B cell (primary cell): Measurements from ENCODE around the gene ADAM12. TPM values are rescaled to one million over a fixed set of nuclear protein-coding genes. Genes with fewer than 3 reads are reported as not detected.

Experiments
- ATAC-seq: fragments of 200-7000 bp; cut with Tn5 transposase; one replicate; pipeline ENCODE4 v1.10.0; 2021; ENCODE audit warnings: low read depth, mild to moderate bottlenecking, moderate number of reproducible peaks, moderate library complexity
- CTCF ChIA-PET: fragments of 350-600 bp; sonication (Branson Sonifier 250); formaldehyde crosslinking; loops from one replicate; lab custom pipeline; 2021; ENCODE audit warnings: antibody characterized with exemption, inconsistent platforms; lab: Charles Lee
- POLR2A ChIA-PET: fragments of 350-600 bp; sonication (Branson Sonifier 250); formaldehyde crosslinking; loops from one replicate; lab custom pipeline; 2021; ENCODE audit warnings: antibody characterized with exemption; lab: Charles Lee
- DNase-seq: peaks from one replicate; pipeline ENCODE4 v3.0.0; 2013
- H2AFZ ChIP-seq: 2 replicates; pipeline ENCODE4 v1.6.1; 2012; ENCODE audit warnings: mild to moderate bottlenecking, low read depth, low read length; ENCODE audit not compliant: insufficient read depth, poor library complexity, severe bottlenecking
- H3K27ac ChIP-seq, 2 donors: 1 replicate in 1 of 2; 2 replicates in 1 of 2; pipeline ENCODE4 v1.5.1; 2012 to 2013; ENCODE audit warnings: low read length in 2 of 2, mild to moderate bottlenecking in 2 of 2, moderate library complexity in 1 of 2
- H3K27me3 ChIP-seq, 4 experiments: fragments of 200-600 bp in 1 of 4; sonication (generic) in 1 of 4; replicated peaks in 1 of 4; 1 replicate in 2 of 4; 2 replicates in 2 of 4; pipeline versions ENCODE4 v1.6.1 to v1.7.0; 2013 to 2016; ENCODE audit warnings: low read length in 3 of 4, mild to moderate bottlenecking in 2 of 4, mixed read lengths in 1 of 4, moderate library complexity in 1 of 4; ENCODE audit not compliant: insufficient read depth in 4 of 4, control insufficient read depth in 3 of 4; ENCODE audit errors: control extremely low read depth in 1 of 4
- H3K36me3 ChIP-seq, 2 experiments: replicated peaks in 1 of 2; 1 replicate in 1 of 2; 2 replicates in 1 of 2; pipeline versions ENCODE4 v1.6.1 to v1.7.1; 2013; ENCODE audit warnings: low read length in 1 of 2; ENCODE audit not compliant: insufficient read depth in 2 of 2, control insufficient read depth in 1 of 2; ENCODE audit errors: control extremely low read depth in 1 of 2, extremely low read depth in 1 of 2
- H3K4me1 ChIP-seq, 2 donors: fragments of 200-600 bp in 1 of 2; sonication (generic) in 1 of 2; 1 replicate in 1 of 2; 2 replicates in 1 of 2; pipeline versions ENCODE4 v1.5.1 to v1.6.1; 2013 to 2017; ENCODE audit warnings: low read length in 2 of 2; ENCODE audit not compliant: control insufficient read depth in 2 of 2, insufficient read depth in 2 of 2
- H3K4me2 ChIP-seq: replicated peaks from 2 replicates; pipeline ENCODE3; 2012; ENCODE audit warnings: mild to moderate bottlenecking, low read depth, low read length; ENCODE audit not compliant: poor library complexity, severe bottlenecking
- H3K4me3 ChIP-seq, 5 experiments: fragments of 200-600 bp in 1 of 5; sonication (generic) in 1 of 5; 1 replicate in 3 of 5; 2 replicates in 2 of 5; pipeline versions ENCODE4 v1.5.1 to v1.7.0; 2011 to 2016; ENCODE audit warnings: low read length in 4 of 5, mild to moderate bottlenecking in 4 of 5, low read depth in 2 of 5, control low read depth in 1 of 5, moderate library complexity in 1 of 5; ENCODE audit not compliant: insufficient read depth in 1 of 5; ENCODE audit errors: control extremely low read depth in 1 of 5, extremely low read depth in 1 of 5
- H3K79me2 ChIP-seq: fragments of 200-600 bp; sonication (generic); one replicate; pipeline ENCODE4 v1.6.0; 2016; ENCODE audit warnings: low read length; ENCODE audit not compliant: control insufficient read depth, insufficient read depth
- H3K9ac ChIP-seq: fragments of 200-600 bp; sonication (generic); 2 replicates; pipeline ENCODE4 v1.6.1; 2017; ENCODE audit warnings: mild to moderate bottlenecking, low read length, moderate library complexity
- H3K9me3 ChIP-seq, 3 donors: one replicate each; pipeline versions ENCODE4 v1.6.1 to v1.7.1; 2013; ENCODE audit warnings: low read length in 2 of 3; ENCODE audit not compliant: control insufficient read depth in 2 of 3, insufficient read depth in 1 of 3; ENCODE audit errors: control extremely low read depth in 1 of 3
- H4K20me1 ChIP-seq: 2 replicates; pipeline ENCODE4 v1.6.0; 2012; ENCODE audit warnings: mild to moderate bottlenecking, low read length; ENCODE audit not compliant: insufficient read depth, control insufficient read depth, poor library complexity, severe bottlenecking
- H3K27ac Mint-ChIP-seq: one replicate; pipeline ENCODE4 v1.8.0; 2021; ENCODE audit warnings: mixed read lengths
- H3K27me3 Mint-ChIP-seq: one replicate; pipeline ENCODE4 v1.8.0; 2021; ENCODE audit warnings: mixed read lengths
- H3K4me1 Mint-ChIP-seq: one replicate; pipeline ENCODE4 v1.8.0; 2021; ENCODE audit warnings: mixed read lengths
- H3K4me3 Mint-ChIP-seq: one replicate; pipeline ENCODE4 v1.8.0; 2021; ENCODE audit warnings: mixed read lengths
- H3K9me3 Mint-ChIP-seq: one replicate; pipeline ENCODE4 v1.8.0; 2022; ENCODE audit warnings: mixed read lengths; ENCODE audit not compliant: insufficient read depth
- CTCF ChIP-seq: fragments of 200-600 bp; IDR thresholded peaks from one replicate; pipeline ENCODE4 v1.8.0; 2022; ENCODE audit warnings: antibody characterized with exemption, mild to moderate bottlenecking
- EZH2 ChIP-seq: IDR thresholded peaks from 2 replicates; pipeline ENCODE4 v1.6.1; 2012; ENCODE audit warnings: borderline replicate concordance, low read depth, mild to moderate bottlenecking, moderate library complexity, low read length; ENCODE audit not compliant: insufficient read depth, poor library complexity, severe bottlenecking
- WGBS: methylation state at CpG from one replicate; pipeline ENCODE4 v1.1.5; 2013; ENCODE audit warnings: missing lambda C conversion rate; ENCODE audit not compliant: insufficient coverage; 5-methylcytosine and 5-hydroxymethylcytosine counted together
- intact Hi-C: fragments of 100-400 bp; cut with micrococcal nuclease; formaldehyde crosslinking; loops from one replicate; pipeline ENCODE4 v1.10.0; 2022
- polyA plus RNA-seq: library from polyadenylated mRNA; depleted of rRNA; stranded (reverse); fragments of >200 nt; gene quantifications from 2 replicates; pipeline ENCODE4 v1.2.3, GENCODE V29; 2012
- total RNA-seq, 2 donors: library from RNA; stranded (reverse); fragments of 120-200 nt in 1 of 2; gene quantifications; 1 replicate in 1 of 2; 2 replicates in 1 of 2; pipeline versions ENCODE4 v1.2.3 to v1.2.4, GENCODE V29; 2013 to 2022

The ADAM12 gene
- total and polyA plus RNA-seq, 2 donors (not counting 1 experiment from before 2014, with no cell fraction given), result 0.01 to 0.22 TPM

GRCh38 chr10:126187399-126187798, 200.9 kb downstream of the ADAM12 start:
- Histone ChIP-seq H3K36me3 (no peaks in the 10 kb centered on the region), H3K79me2 (no peaks in the 10 kb centered on the region), H3K9ac (no peak overlapping the region), H2AFZ (no peak overlapping the region), H3K27me3 (peaks cover 0 to 8% (median 0%) of the 10 kb centered on the region in 4 experiments), H4K20me1 (no peaks in the 10 kb centered on the region), H3K4me3 (no peak overlapping the region), H3K9me3 (peaks cover 0 to 6% (median 0%) of the 10 kb centered on the region in 3 donors), H3K27ac (no peak overlapping the region), H3K4me2 (no peak overlapping the region), H3K4me1 (no peaks in the 10 kb centered on the region)
- ChIA-PET POLR2A (no interaction called here), CTCF (no interaction called here)
- 70% methylated on average over 3 of the region's 5 CpGs for WGBS
- TF ChIP-seq EZH2, result no peak
- no peak for TF ChIP-seq CTCF
- Mint-ChIP-seq H3K27me3 (peaks cover 28% of the 10 kb centered on the region), H3K4me3 (no peak overlapping the region), H3K4me1 (no peaks in the 10 kb centered on the region), H3K27ac (no peak overlapping the region), H3K9me3 (no peaks in the 10 kb centered on the region)
- DNase-seq (no peak), ATAC-seq (no peak)
- intact Hi-C loops, result no loop called here

DNA sequence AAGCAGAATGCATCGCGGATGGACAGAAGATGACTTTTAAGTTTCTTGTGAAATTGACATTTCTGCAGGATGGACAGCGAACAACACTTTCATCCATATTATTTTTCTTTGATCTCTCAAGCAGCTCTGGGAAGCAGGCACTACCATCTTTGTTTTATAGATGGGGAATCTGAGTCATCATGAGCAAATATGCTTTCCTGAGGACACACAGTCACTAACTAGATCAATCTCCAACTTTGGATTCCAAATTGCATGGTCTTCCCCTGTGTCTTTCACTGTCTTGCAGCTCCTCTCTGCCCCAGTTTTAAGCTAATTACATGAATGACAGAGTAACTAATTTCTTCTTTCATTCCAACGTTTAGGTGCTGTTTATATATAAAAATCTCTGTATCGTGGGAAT, 201.5 kb downstream of the ADAM12 start:
- WGBS, result no CpG with 5 or more reads among the region's 5 CpGs
- no peak for ATAC-seq
- CTCF ChIA-PET, result no interaction called here
- Histone ChIP-seq H3K79me2 (no peaks in the 10 kb centered on the region), H3K4me1 (no peaks in the 10 kb centered on the region), H3K27me3 (peaks cover 0 to 8% (median 0%) of the 10 kb centered on the region in 4 experiments), H3K9me3 (peaks cover 0 to 5% (median 0%) of the 10 kb centered on the region in 3 donors), H3K36me3 (no peaks in the 10 kb centered on the region), H3K4me3 (no peak overlapping the region), H3K27ac (no peak overlapping the region), H3K9ac (no peak overlapping the region), H2AFZ (no peak overlapping the region), H4K20me1 (no peaks in the 10 kb centered on the region), H3K4me2 (no peak overlapping the region)
- Mint-ChIP-seq H3K9me3 (no peaks in the 10 kb centered on the region), H3K4me1 (no peaks in the 10 kb centered on the region), H3K27me3 (peaks cover 28% of the 10 kb centered on the region), H3K27ac (no peak overlapping the region), H3K4me3 (no peak overlapping the region)
- DNase-seq, result no peak
- TF ChIP-seq CTCF, result no peak
- no peak for TF ChIP-seq EZH2
- POLR2A ChIA-PET, result no interaction called here
- intact Hi-C loops, result no loop called here
